H1 (cell line): ENCODE data around the gene NID1. TPM values are rescaled to one million over a fixed set of nuclear protein-coding genes. Genes with fewer than 3 reads are reported as not detected.

Experiments
- CTCF ChIA-PET: fragments of 300-600 bp; sonication (Branson Sonifier 250); formaldehyde crosslinking; loops from one replicate; lab custom pipeline; 2021; ENCODE audit not compliant: partially characterized antibody; lab: Charles Lee
- POLR2A ChIA-PET: fragments of 300-600 bp; sonication (Branson Sonifier 250); formaldehyde crosslinking; loops from one replicate; lab custom pipeline; 2021; ENCODE audit warnings: inconsistent platforms; ENCODE audit not compliant: partially characterized antibody; lab: Charles Lee
- DNase-seq, 2 experiments: peaks; one replicate each; pipeline versions ENCODE4 v3.0.0 to v3.0.0-alpha.2; 2010 to 2022; ENCODE audit warnings: low spot score in 2 of 2, low read depth in 1 of 2, mixed read lengths in 1 of 2
- FAIRE-seq: peaks from 2 replicates; lab custom pipeline; 2011; peaks lifted over from hg19 to GRCh38; lab: Jason Lieb, UNC
- H2AFZ ChIP-seq: 2 replicates; pipeline ENCODE4 v1.8.1; 2012; ENCODE audit warnings: low read length, inconsistent platforms
- H2AK5ac ChIP-seq: 2 replicates; pipeline ENCODE4 v1.6.1; 2013; ENCODE audit warnings: low read depth, low read length
- H2BK120ac ChIP-seq: replicated peaks from 2 replicates; pipeline ENCODE3; 2013; ENCODE audit warnings: low read depth, low read length, inconsistent platforms
- H2BK12ac ChIP-seq: 2 replicates; pipeline ENCODE4 v1.6.1; 2013; ENCODE audit warnings: low read depth, low read length
- H2BK15ac ChIP-seq: 2 replicates; pipeline ENCODE4 v1.6.1; 2013; ENCODE audit warnings: low read length
- H2BK20ac ChIP-seq: 2 replicates; pipeline ENCODE4 v1.6.1; 2013; ENCODE audit warnings: low read length
- H2BK5ac ChIP-seq: 2 replicates; pipeline ENCODE4 v1.6.1; 2013; ENCODE audit warnings: low read depth, low read length
- H3K14ac ChIP-seq: 2 replicates; pipeline ENCODE4 v1.6.1; 2013; ENCODE audit warnings: inconsistent platforms; ENCODE audit not compliant: insufficient read length
- H3K18ac ChIP-seq: 2 replicates; pipeline ENCODE4 v1.6.1; 2013; ENCODE audit warnings: low read length; ENCODE audit errors: extremely low read depth
- H3K23ac ChIP-seq: 2 replicates; pipeline ENCODE4 v1.6.1; 2013; ENCODE audit warnings: inconsistent platforms; ENCODE audit not compliant: insufficient read length
- H3K23me2 ChIP-seq: 2 replicates; pipeline ENCODE4 v1.6.1; 2013; ENCODE audit warnings: low read depth, low read length
- H3K27ac ChIP-seq: 2 replicates; pipeline ENCODE4 v1.6.1; 2011; ENCODE audit warnings: low read depth, low read length, inconsistent platforms
- H3K27me3 ChIP-seq, 4 experiments: replicated peaks in 1 of 4; 1 replicate in 1 of 4; 2 replicates in 3 of 4; pipeline versions ENCODE4 v1.6.1 to v1.8.1; 2011 to 2013; ENCODE audit warnings: low read length in 3 of 4, mild to moderate bottlenecking in 3 of 4, inconsistent platforms in 2 of 4, mixed read lengths in 2 of 4, moderate library complexity in 1 of 4; ENCODE audit not compliant: control insufficient read depth in 3 of 4, insufficient read depth in 3 of 4; ENCODE audit errors: extremely low read depth in 1 of 4
- H3K36me3 ChIP-seq, 4 experiments: 2 replicates each; pipeline versions ENCODE4 v1.6.1 to v1.8.1; 2011 to 2013; ENCODE audit warnings: mild to moderate bottlenecking in 4 of 4, low read length in 3 of 4, moderate library complexity in 2 of 4, control low read depth in 1 of 4, inconsistent platforms in 1 of 4; ENCODE audit not compliant: insufficient read depth in 4 of 4, control insufficient read depth in 2 of 4
- H3K4ac ChIP-seq: replicated peaks from 2 replicates; pipeline ENCODE3; 2013; ENCODE audit warnings: low read length, low read depth, mixed read lengths, inconsistent platforms; ENCODE audit not compliant: insufficient read length
- H3K4me1 ChIP-seq, 4 experiments: replicated peaks in 1 of 4; 1 replicate in 1 of 4; 2 replicates in 3 of 4; pipeline versions ENCODE4 v1.6.1 to v1.8.1; 2011 to 2013; ENCODE audit warnings: low read length in 3 of 4, inconsistent platforms in 2 of 4, mixed read lengths in 1 of 4; ENCODE audit not compliant: insufficient read depth in 4 of 4, control insufficient read depth in 3 of 4
- H3K4me2 ChIP-seq, 2 experiments: 2 replicates each; pipeline versions ENCODE4 v1.6.1 to v1.8.1; 2011 to 2013; ENCODE audit warnings: low read depth in 2 of 2, low read length in 2 of 2, control low read depth in 1 of 2, inconsistent platforms in 1 of 2, mild to moderate bottlenecking in 1 of 2; ENCODE audit not compliant: insufficient read depth in 1 of 2
- H3K4me3 ChIP-seq, 4 experiments: fragments of 200-600, 300-600 bp in 1 of 4; sonication (generic), shearing (Covaris generic), sonication (Bioruptor Twin) in 1 of 4; 2 replicates each; pipeline versions ENCODE4 v1.5.1 to v1.8.1; 2011 to 2016; ENCODE audit warnings: low read length in 4 of 4, low read depth in 3 of 4, control low read depth in 2 of 4, inconsistent platforms in 2 of 4, mild to moderate bottlenecking in 2 of 4, mixed read lengths in 1 of 4, moderate library complexity in 1 of 4; ENCODE audit not compliant: insufficient read depth in 2 of 4; ENCODE audit errors: extremely low read depth in 1 of 4
- H3K56ac ChIP-seq: replicated peaks from 2 replicates; pipeline ENCODE3; 2013; ENCODE audit warnings: low read depth, mild to moderate bottlenecking, mixed read lengths, low read length, inconsistent platforms; ENCODE audit not compliant: insufficient read length
- H3K79me1 ChIP-seq: 2 replicates; pipeline ENCODE4 v1.6.1; 2013; ENCODE audit warnings: low read depth, low read length, control low read depth
- H3K79me2 ChIP-seq, 2 experiments: 2 replicates each; pipeline versions ENCODE4 v1.6.1 to v1.8.1; 2012 to 2013; ENCODE audit warnings: low read length in 2 of 2, mild to moderate bottlenecking in 2 of 2, inconsistent platforms in 1 of 2; ENCODE audit not compliant: insufficient read depth in 2 of 2, control insufficient read depth in 1 of 2
- H3K9ac ChIP-seq, 4 experiments: replicated peaks in 1 of 4; 1 replicate in 1 of 4; 2 replicates in 3 of 4; pipeline versions ENCODE4 v1.6.1 to v1.8.1; 2011 to 2013; ENCODE audit warnings: low read depth in 3 of 4, low read length in 3 of 4, control low read depth in 2 of 4, mild to moderate bottlenecking in 2 of 4, moderate library complexity in 2 of 4, inconsistent platforms in 1 of 4; ENCODE audit errors: extremely low read depth in 1 of 4
- H3K9me3 ChIP-seq, 2 experiments: 2 replicates each; pipeline versions ENCODE4 v1.6.1 to v1.8.1; 2012 to 2013; ENCODE audit warnings: mild to moderate bottlenecking in 2 of 2, moderate library complexity in 2 of 2, control low read depth in 1 of 2, inconsistent platforms in 1 of 2, low read depth in 1 of 2, low read length in 1 of 2, mixed read lengths in 1 of 2; ENCODE audit not compliant: insufficient read depth in 2 of 2
- H4K20me1 ChIP-seq, 2 experiments: replicated peaks in 1 of 2; 2 replicates each; pipeline versions ENCODE3 to v1.8.1; 2011 to 2013; ENCODE audit warnings: inconsistent platforms in 2 of 2, low read length in 2 of 2, mild to moderate bottlenecking in 1 of 2; ENCODE audit not compliant: insufficient read depth in 2 of 2, control insufficient read depth in 1 of 2
- H4K5ac ChIP-seq: 2 replicates; pipeline ENCODE4 v1.6.1; 2013; ENCODE audit warnings: low read length, low read depth, mixed read lengths, inconsistent platforms; ENCODE audit not compliant: insufficient read length
- H4K8ac ChIP-seq: 2 replicates; pipeline ENCODE4 v1.8.0; 2013; ENCODE audit warnings: mild to moderate bottlenecking, moderate library complexity, low read length, inconsistent platforms; ENCODE audit not compliant: insufficient read depth; ENCODE audit errors: extremely low read depth
- H4K91ac ChIP-seq: replicated peaks from 2 replicates; pipeline ENCODE3; 2013; ENCODE audit warnings: low read length, mixed read lengths, inconsistent platforms; ENCODE audit not compliant: insufficient read length
- BCL11A ChIP-seq, 2 experiments: IDR thresholded peaks; one replicate each; pipeline ENCODE4 v1.6.1; 2011; ENCODE audit warnings: low read depth in 2 of 2, low read length in 2 of 2, mild to moderate bottlenecking in 2 of 2
- CBX5 ChIP-seq: fragments of 300-800, 300-1000 bp; sonication (generic); IDR thresholded peaks from 2 replicates; pipeline ENCODE4 v1.7.1; 2016; ENCODE audit warnings: antibody characterized with exemption, low read length, low read depth
- EP300 ChIP-seq, 2 experiments: IDR thresholded peaks; 1 replicate in 1 of 2; 2 replicates in 1 of 2; pipeline ENCODE4 v1.6.1; 2011 to 2012; ENCODE audit warnings: low read depth in 2 of 2, low read length in 2 of 2, mild to moderate bottlenecking in 2 of 2, borderline replicate concordance in 1 of 2, inconsistent platforms in 1 of 2, moderate library complexity in 1 of 2
- KDM5A ChIP-seq: fragments of 200-600 bp; IDR thresholded peaks from 2 replicates; pipeline ENCODE4 v1.7.1; 2012; ENCODE audit warnings: mild to moderate bottlenecking, low read length, inconsistent platforms, mixed read lengths
- PHF8 ChIP-seq: fragments of 200-600 bp; sonication (generic); conservative IDR thresholded peaks from 2 replicates; pipeline ENCODE4 v1.7.1; 2012; ENCODE audit warnings: low read depth, mild to moderate bottlenecking, inconsistent platforms, low read length, moderate library complexity
- POLR2A ChIP-seq, 2 experiments: IDR thresholded peaks; 1 replicate in 1 of 2; 2 replicates in 1 of 2; pipeline ENCODE4 v1.6.1; 2011; ENCODE audit warnings: low read depth in 2 of 2, low read length in 2 of 2, mild to moderate bottlenecking in 2 of 2; ENCODE audit errors: control extremely low read depth in 1 of 2
- POLR2AphosphoS5 ChIP-seq: IDR thresholded peaks from 2 replicates; pipeline ENCODE4 v1.6.1; 2011; ENCODE audit warnings: low read depth, low read length
- RFX5 ChIP-seq: IDR thresholded peaks from 2 replicates; pipeline ENCODE4 v1.6.1; 2011; ENCODE audit warnings: low read depth, low read length, improper control_type of control experiment, borderline replicate concordance
- SP2 ChIP-seq: IDR thresholded peaks from 2 replicates; pipeline ENCODE4 v1.6.1; 2012; ENCODE audit warnings: mild to moderate bottlenecking, low read length, inconsistent platforms
- SP4 ChIP-seq: IDR thresholded peaks from 2 replicates; pipeline ENCODE4 v1.6.1; 2012; ENCODE audit warnings: low read length, inconsistent platforms
- TAF1 ChIP-seq: IDR thresholded peaks from 2 replicates; pipeline ENCODE4 v1.6.1; 2011; ENCODE audit warnings: mild to moderate bottlenecking, low read depth, low read length
- WGBS, 2 experiments: shearing (Covaris generic) in 1 of 2; methylation state at CpG; one replicate each; pipeline versions ENCODE4 v1.1.6 to v1.1.7; 2013 to 2015; ENCODE audit warnings: low lambda C conversion rate in 2 of 2, mixed read lengths in 2 of 2, inconsistent platforms in 1 of 2, low coverage in 1 of 2, missing lambda C conversion rate in 1 of 2; ENCODE audit not compliant: insufficient replicate concordance in 2 of 2, insufficient coverage in 1 of 2, insufficient read length in 1 of 2; ENCODE audit errors: extremely low coverage in 1 of 2, missing lambda C conversion rate in 1 of 2; 5-methylcytosine and 5-hydroxymethylcytosine counted together
- polyA plus RNA-seq, 7 experiments: library from polyadenylated mRNA; depleted of rRNA in 3 of 7; stranded (reverse) in 5 of 7; unstranded in 2 of 7; fragments of >200 nt in 5 of 7; fragments of 200-250 nt in 2 of 7; gene quantifications; 1 replicate in 5 of 7; 2 replicates in 1 of 7; 4 replicates in 1 of 7; pipeline versions ENCODE4 v1.2.1 to v1.2.3, GENCODE V29; 2011 to 2013; ENCODE audit warnings: missing spikeins in 2 of 7, mixed read lengths in 2 of 7
- total RNA-seq: library from RNA; stranded (reverse); fragmentation: NEBNext Ultra II Directional; extraction: Animal tissue kit (Norgen Biotek cat#: 25700); gene quantifications from 2 replicates; pipeline ENCODE4 v1.2.1, GENCODE V29; 2021
- TF ChIP-seq, protein P1 (sequence below): IDR thresholded peaks from 2 replicates; pipeline ENCODE4 v1.6.1; 2012; ENCODE audit warnings: low read length, inconsistent platforms

The NID1 gene
- total and polyA plus RNA-seq, 2 of the 8 experiments (the other 6 are each of a cell fraction or from before 2014, with no cell fraction given): 20.9 to 25.4 TPM

DNA sequence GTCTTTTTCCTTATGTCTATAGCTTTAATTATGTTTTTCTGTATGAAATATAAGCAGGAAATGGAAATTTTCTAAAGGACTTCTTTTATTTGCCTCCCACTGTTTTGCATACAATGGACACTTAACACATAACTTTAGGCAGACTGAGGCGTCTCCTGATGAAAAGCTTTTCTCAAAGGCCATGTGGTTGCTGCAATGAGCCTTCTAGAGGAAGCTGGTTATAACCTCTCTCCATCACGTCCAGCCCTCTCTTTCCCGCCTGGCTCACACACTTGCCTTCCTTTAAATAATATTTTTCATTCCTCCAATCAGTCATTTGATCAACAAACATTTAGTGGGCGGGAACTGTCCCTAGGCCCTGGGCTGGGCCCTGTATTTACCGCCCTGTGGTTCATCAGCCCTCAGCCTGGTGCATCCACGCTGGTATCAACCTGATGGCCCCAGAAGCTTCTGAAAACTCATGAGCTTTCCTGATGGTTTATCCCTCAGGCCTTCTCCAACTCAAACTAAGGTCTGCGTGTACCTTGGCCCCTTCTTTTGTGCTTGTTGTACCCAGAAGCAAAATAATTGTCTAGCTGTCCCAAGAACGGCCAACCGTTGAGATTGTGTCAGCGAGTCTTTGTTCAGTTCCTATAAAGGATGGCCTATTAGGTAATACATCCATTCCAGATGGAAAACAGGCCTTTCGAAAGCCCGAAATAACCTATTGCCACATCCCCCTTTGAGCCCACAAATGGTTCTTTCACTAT, 122.8 kb downstream of the NID1 start:
- H2AFZ ChIP-seq: no peak overlapping the region
- ChIA-PET CTCF (interaction anchor here (0.6 to 6.7 kb wide), 7 partner anchors 13 to 428 kb away, joined by 3 to 35 read pairs (median 3); partner anchors contain the start of gene LYST), POLR2A (no interaction called here)
- H3K23ac ChIP-seq: no peak overlapping the region
- no peak overlapping the region for H4K91ac ChIP-seq
- H3K79me2 ChIP-seq: no peaks in the 10 kb centered on the region
- H3K79me1 ChIP-seq: no peaks in the 10 kb centered on the region
- no peak overlapping the region for H3K18ac ChIP-seq
- no peak overlapping the region for H3K9ac ChIP-seq
- H2AK5ac ChIP-seq: no peak overlapping the region
- H3K9me3 ChIP-seq: no peaks in the 10 kb centered on the region
- H2BK20ac ChIP-seq: no peak overlapping the region
- FAIRE-seq (no peak), DNase-seq (no peak)
- H3K4me1 ChIP-seq: no peaks in the 10 kb centered on the region
- no peak overlapping the region for H2BK15ac ChIP-seq
- no peaks in the 10 kb centered on the region for H4K20me1 ChIP-seq
- H2BK120ac ChIP-seq: no peak overlapping the region
- no peak overlapping the region for H3K56ac ChIP-seq
- H3K27ac ChIP-seq: no peak overlapping the region
- H3K4me2 ChIP-seq: no peak overlapping the region
- H2BK5ac ChIP-seq: no peak overlapping the region
- H4K5ac ChIP-seq: no peak overlapping the region
- no peak overlapping the region for H3K14ac ChIP-seq
- H3K23me2 ChIP-seq: peaks cover 2% of the 10 kb centered on the region; the same call in 1 of the 2 replicates
- no peak overlapping the region for H3K4ac ChIP-seq
- H3K36me3 ChIP-seq: no peaks in the 10 kb centered on the region
- no peaks in the 10 kb centered on the region; a peak in 1 of 7 replicates for H3K27me3 ChIP-seq
- H3K4me3 ChIP-seq: no peak overlapping the region
- no peak overlapping the region for H4K8ac ChIP-seq
- no peak overlapping the region for H2BK12ac ChIP-seq
- WGBS, 2 experiments: 87% methylated on average over 12 of the region's 12 CpGs; no CpG with 5 or more reads in 1 of the 2 experiments
- TF ChIP-seq CBX5: no peak
- TF ChIP-seq EP300 (IDR thresholded peaks at IDR 0.05; ENCODE audit: borderline replicate concordance in 1 of 2, low read depth in 2 of 2, low read length in 2 of 2): no peak
- no peak for TF ChIP-seq POLR2A (IDR thresholded peaks at IDR 0.05; ENCODE audit: control extremely low read depth in 1 of 2, low read depth in 2 of 2, low read length in 2 of 2)
- TF ChIP-seq PHF8: no peak
- no peak for TF ChIP-seq RFX5
- no peak for TF ChIP-seq SP4
- no peak for TF ChIP-seq KDM5A
- TF ChIP-seq BCL11A (IDR thresholded peaks at IDR 0.05; ENCODE audit: low read depth in 2 of 2, low read length in 2 of 2): no peak
- no peak for TF ChIP-seq SP2
- no peak for TF ChIP-seq POLR2AphosphoS5
- TF ChIP-seq TAF1: no peak
- TF ChIP-seq, protein P1, sequence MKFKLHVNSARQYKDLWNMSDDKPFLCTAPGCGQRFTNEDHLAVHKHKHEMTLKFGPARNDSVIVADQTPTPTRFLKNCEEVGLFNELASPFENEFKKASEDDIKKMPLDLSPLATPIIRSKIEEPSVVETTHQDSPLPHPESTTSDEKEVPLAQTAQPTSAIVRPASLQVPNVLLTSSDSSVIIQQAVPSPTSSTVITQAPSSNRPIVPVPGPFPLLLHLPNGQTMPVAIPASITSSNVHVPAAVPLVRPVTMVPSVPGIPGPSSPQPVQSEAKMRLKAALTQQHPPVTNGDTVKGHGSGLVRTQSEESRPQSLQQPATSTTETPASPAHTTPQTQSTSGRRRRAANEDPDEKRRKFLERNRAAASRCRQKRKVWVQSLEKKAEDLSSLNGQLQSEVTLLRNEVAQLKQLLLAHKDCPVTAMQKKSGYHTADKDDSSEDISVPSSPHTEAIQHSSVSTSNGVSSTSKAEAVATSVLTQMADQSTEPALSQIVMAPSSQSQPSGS: no peak
